GM18861 (cell line): ENCODE results near the gene IMMP2L.
"Not testable (repeated sequence)": the region's sequence is repeated elsewhere in the genome, so short reads cannot be mapped to it uniquely, and the experiment has no call there.

ENCODE experiments used
- ATAC-seq: cut with Tn5 transposase; IDR thresholded peaks from one replicate; pipeline ENCODE4 v1.9.1; 2021; ENCODE audit not compliant: unreplicated experiment

IMMP2L gene

GRCh38 chr7:111561904-111562732, at the start of gene IMMP2L:
Gene IMMP2L (minus strand): TSS chr7:111562492.
- peak; percentile 72 for ATAC-seq

DNA sequence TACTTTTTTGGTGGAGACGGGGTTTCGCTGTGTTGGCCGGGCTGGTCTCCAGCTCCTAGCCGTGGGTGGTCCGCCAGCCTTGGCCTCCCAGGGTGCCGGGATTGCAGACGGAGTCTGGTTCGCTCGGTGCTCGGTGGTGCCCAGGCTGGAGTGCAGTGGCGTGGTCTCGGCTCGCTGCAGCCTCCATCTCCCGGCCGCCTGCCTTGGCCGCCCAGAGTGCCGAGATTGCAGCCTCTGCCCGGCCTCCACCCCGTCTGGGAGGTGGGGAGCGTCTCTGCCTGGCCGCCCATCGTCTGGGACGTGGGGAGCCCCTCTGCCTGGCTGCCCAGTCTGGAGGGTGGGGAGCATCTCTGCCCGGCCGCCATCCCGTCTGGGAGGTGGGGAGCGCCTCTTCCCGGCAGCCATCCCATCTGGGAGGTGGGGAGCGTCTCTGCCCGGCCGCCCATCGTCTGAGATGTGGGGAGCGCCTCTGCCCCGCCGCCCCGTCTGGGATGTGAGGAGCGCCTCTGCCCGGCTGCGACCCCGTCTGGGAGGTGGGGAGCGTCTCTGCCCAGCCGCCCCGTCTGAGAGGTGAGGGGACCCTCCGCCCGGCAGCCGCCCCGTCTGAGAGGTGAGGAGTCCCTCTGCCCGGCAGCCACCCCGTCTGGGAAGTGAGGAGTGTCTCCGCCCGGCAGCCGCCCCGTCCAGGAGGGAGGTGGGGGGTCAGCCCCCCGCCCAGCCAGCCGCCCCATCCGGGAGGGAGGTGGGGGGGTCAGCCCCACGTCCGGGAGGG, 47.4 kb upstream of the IMMP2L start:
- not testable (repeated sequence) for ATAC-seq

DNA sequence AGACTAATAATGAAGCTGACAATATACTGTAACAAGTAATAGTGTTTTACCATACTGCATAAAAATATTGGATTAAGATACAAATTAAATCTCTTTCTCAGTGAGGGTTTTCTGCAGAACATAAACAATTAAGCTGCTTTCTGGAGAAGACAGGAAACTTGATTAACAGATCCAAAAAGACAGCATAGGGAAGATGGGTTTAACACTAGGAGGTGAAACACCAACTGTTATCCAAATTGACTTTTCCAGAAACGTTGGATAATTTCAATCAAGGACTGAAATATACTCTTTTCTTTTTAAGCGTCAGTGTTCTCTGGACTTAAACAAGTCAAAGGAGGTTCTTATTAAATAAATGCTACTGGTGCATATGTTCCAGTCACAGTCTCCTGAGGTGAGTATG, 45.3 kb upstream of the IMMP2L start:
- ATAC-seq = no peak

- ATAC-seq = no peak
These were observed 43.0 kb upstream of the IMMP2L start for GRCh38 chr7:111605246-111605645.

DNA sequence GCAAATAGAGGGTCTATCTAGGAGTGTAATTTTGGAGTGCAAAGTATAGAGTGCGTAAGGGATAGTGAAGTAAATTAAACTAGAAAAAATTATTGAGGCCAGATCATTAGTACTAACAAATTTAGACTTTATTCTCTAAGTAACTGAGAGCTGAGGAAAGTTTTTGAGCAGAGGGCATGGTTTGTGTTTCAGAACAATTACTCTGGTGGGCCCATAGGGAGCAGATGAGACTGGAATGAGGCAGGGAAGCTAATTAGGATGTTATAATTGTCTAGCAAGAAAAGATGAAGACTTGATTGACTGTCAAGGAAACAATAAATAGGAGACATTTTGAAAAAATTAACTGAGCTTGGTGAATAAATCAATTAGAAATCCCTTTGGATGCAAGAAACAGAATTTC, 37.8 kb upstream of the IMMP2L start:
- ATAC-seq = no peak

DNA sequence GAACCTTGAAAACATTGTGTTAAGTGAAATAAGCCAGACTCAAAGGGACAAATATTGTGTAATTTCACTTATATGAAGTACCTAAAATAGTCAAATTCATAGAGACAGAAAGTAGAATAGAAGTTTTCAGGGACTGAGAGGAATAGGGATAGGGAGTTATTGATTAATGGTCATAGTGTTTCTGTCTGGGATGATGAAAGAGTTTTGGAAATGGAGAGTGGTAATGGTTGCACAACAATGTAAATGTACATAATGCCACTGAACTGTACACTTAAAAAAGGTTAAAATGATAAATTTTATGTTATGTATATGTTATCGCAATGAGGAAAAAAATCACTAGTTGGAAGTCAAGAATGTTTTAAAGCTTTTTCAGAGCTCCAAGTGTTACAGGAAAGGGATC, 33.5 kb upstream of the IMMP2L start:
- no peak for ATAC-seq

DNA sequence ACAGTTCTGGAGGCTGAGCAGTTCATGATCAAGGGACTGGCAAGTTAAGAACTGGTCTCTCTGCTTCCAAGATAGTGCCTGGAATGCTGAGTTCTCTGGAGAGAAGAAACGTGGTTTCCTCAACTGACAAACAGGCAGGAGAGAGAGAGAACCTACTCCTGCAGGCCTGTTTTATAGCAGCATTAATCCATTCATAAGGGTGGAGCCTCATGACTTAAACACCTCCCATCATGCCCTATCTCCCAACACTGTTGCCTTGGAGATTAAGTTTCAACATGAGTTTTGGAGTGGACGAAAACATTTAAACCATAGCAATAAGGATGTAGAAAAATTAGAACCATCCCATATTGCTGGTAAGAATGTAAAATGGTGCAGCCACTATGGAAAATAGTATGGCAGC, 32.3 kb upstream of the IMMP2L start:
- no peak for ATAC-seq

GRCh38 chr7:111593343-111593742, 31.1 kb upstream of the IMMP2L start:
- ATAC-seq = no peak

DNA sequence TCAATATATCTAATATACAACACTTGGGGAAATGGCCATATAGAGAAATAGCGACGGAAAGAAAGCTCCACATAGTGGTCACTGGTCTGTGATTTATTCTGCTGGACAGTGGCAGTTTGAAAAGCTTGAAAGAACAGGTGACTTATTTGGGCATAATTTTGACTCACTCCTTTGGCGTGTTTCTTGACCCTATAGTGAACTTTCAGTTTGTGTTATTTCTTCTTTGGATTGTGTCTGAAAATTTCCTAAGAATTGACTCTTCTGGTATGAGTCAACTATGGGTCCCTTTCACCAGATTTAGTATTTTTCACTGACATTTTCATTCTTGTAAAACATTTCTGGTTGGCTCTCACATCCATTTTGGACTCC, 25.8 kb upstream of the IMMP2L start:
- peak; percentile 68 for ATAC-seq

GRCh38 chr7:111587410-111588064, 25.2 kb upstream of the IMMP2L start:
- ATAC-seq = no peak

- no peak for ATAC-seq
These were observed 24.6 kb upstream of the IMMP2L start for GRCh38 chr7:111586711-111587409.

DNA sequence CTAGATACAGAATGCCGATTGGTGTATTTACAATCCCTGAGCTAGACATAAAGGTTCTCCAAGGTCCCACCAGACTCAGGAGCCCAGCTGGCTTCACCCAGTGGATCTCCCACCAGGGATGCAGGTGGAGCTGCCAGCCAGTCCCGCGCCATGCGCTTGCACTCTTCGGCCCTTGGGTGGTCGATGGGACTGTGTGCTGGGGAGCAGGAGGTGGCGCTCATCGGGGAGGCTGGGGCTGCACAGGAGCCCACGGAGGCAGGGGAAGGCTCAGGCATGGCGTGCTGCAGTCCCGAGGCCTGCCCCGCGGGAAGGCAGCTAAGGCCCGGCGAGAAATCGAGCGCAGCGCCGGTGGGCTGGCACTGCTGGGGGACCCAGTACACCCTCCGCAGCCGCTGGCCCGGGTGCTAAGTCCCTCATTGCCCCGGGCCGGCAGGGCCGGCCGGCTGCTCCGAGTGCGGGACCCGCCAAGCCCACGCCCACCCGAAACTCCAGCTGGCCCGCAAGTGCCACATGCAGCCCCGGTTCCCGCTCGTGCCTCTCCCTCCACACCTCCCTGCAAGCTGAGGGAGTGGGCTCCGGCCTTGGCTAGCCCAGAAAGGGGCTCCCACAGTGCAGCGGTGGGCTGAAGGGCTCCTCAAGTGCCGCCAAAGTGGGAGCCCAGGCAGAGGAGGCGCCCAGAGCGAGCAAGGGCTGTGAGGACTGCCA, 19.6 kb upstream of the IMMP2L start:
- not testable (repeated sequence) for ATAC-seq

GRCh38 chr7:111581207-111581606, 18.9 kb upstream of the IMMP2L start:
- not testable (repeated sequence) for ATAC-seq

DNA sequence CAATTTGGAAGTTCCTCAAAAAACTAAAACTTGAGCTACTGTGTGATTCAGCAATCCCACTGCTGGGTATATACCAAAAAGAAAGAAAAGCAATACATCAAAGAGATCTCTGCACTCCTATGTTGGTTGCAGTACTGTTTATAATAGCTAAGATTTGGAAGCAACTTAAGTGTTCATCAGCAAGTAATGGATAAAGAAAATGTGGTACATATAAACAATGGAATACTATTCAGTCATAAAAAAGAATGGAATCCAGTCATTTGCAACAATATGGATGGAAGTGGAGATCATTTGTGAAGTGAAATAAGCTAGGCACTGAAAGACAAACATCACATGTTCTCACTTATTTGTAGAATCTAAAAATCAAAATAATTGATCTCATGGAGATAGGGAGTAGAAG, 16.5 kb upstream of the IMMP2L start:
- no peak for ATAC-seq

GRCh38 chr7:111571720-111572119, 9.4 kb upstream of the IMMP2L start:
- no peak for ATAC-seq

DNA sequence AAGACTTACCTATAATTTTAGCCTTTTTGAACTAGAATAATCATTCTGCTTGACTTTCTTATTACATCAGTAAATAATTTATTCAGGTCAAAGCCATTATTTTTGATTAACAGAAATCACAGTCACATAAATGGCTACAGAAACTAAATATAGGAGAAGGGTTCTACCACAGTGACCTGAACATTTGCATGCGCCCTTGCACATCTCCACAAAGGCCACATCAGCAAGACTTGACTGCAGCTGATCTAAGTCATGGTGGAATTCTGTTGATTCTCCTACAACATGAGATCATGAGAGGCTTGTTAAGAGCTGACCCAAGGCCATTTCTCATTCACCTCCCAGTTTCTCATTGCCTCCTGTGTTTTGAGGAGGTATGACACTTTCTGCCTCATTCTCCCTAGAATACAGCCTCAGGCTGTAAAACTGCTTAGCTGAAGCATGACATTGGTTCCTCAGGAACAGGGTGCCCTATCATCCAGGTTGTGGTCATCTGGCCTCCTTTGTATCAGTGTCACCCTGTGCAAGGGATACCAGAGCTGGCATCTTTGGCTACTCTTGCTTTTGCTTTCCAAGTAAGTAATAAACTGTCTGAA, 6.7 kb upstream of the IMMP2L start:
- ATAC-seq = no peak

GRCh38 chr7:111568419-111568818, 6.1 kb upstream of the IMMP2L start:
- no peak for ATAC-seq

GRCh38 chr7:111564078-111564477, 1.8 kb upstream of the IMMP2L start:
- no peak for ATAC-seq

- ATAC-seq = no peak
These were observed 713 bp downstream of the IMMP2L start for GRCh38 chr7:111561654-111561903.
